ENCODE measurements around the gene ASTN1.

DNA sequence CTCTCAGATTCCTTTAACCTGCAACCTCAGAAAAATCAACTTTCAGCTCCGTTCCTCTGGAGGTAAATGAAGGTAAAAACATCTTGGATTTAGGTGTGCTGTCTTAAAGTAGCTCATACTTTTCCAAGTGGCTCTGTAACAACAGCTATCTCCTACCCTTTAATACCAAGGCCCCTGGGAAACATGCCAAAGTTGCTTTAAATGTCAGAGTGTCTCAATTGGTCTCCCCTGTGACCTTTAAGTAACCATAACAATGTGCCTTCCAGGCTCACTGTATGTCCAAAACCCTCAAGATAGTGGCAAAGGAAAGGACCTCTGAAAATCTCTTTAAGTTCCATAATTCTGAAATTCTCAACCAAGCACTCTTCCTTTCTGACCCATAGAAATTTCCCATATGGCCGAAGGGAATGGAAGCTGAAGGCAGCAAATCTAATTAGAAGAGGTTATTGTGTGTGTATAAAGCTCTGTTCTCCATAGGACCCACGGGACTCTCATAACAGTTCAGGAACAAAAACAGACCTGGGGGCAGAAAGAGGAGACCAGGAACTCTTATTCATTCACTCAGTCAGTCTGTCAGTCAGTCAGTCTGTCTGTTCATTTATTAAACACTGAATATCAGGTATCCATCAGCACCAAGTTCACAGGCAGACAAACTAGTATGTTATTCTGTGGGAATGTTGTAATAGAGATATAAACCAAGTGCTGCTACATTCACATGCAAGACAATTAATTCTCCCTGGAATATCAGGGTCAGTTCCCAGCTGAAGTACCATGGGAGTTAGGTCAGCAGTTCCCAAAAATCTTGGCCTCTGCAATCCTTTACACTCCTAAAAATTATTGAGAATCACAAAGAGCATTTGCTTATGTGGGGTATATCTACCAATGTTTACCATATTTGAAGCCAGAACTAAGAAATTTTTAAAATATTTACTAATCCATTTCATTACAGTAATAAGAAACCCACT lies 19.1 kb downstream of the ASTN1 start:
- TF ChIP-seq POLR2A (IDR thresholded peaks at IDR 0.05; ENCODE audit: low read length) (no peak), GATA1 (IDR thresholded peaks at IDR 0.05; ENCODE audit: low read depth, low read length) (no peak)
